ENCODE data around the gene ATP6V0D1.
A peak's percentile ranks its signal among the peaks of the same experiment; 100 is the strongest.

The ATP6V0D1 gene

DNA sequence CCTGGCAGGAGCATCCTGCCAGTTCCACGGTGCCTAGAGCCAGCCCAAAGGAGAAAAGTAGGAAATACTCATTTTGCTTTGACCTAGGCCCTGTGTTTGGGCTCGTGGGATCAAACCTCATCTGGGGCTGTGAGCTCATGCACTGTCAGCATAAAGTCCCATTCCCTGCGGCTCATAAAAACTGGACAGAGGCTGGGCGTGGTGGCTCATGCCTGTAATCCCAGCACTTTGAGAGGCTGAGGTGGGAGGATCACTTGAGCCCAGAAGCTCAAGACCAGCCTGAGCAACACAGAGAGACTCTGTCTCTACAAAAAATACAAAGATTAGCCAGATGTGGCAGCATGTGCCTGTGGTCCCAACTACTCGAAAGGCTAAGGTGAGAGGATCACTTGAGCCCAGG, 17.9 kb downstream of the ATP6V0D1 start:
- DNase-seq (ENCODE audit: low read depth), result no peak

DNA sequence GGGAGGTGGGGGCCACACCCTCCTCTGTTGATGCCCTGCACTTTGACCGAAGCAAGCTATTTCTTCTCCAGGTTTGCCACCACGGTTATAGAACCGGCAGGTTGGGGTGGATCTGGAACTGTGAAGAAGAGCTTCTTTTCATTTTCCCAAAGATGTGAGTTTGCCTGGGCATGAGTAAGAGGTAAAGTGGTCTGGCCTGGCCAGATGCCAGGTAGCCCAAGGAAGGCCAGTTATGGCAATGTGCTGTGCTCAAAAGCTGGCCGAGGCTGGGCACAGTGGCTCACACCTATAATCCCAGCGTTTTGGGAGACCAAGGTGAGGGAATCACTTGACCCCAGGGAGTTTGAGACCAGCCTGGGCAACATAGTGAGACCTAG, 18.7 kb downstream of the ATP6V0D1 start:
- no peak for DNase-seq (ENCODE audit: low read depth)

DNA sequence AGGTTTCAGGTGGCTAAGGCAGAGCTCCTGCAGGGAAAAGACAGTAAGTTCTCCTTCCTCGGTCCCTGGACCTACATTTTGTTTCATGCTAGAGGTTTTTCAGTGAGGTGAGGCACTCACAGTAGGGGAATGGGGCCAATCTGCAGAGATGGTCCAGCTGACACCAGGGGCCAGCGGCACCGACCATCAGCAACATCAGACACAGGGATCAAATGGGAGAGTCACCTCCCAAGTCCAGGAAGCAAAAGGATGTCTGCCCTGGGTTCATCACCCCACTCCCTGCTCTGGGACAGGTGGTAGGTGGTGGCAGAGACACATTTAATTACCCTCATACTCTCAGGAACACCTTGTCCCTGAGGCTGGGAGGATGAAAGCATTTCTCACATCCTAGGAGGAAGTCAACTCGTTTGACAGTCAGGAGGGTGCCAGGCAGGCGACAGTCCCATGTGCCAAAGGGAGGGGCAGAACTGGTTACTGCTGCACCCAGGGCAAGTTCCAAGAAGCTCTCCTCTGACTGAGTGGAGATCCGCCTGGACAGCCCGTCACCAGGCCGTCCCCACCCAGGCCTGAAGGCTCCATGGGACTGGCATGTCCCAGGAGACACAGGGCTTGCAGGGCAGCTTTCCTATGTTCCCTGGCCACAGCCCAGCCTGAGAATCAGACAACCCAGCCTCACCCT, 19.2 kb downstream of the ATP6V0D1 start:
- DNase-seq (ENCODE audit: low read depth), result no peak

DNA sequence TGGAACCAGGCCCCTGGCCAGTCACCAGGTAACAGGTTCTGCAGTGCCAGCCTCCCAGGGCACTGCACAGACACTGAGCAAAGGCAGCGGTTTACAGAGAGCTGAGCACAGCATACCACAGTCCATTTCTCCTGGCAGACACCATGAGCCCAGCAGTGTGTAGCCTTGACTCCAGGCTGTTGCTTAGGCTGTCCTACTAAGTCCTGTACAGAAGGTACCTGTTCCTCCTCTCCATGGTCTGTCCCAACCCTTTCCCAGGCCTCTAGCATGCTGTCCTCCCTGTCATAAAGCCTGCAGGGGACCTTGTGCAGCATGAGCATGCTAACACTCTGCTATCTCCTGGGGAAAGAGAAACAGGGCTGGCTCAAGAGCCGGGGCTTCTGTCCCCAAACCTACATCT, 20.0 kb downstream of the ATP6V0D1 start:
- DNase-seq (ENCODE audit: low read depth), result no peak

DNA sequence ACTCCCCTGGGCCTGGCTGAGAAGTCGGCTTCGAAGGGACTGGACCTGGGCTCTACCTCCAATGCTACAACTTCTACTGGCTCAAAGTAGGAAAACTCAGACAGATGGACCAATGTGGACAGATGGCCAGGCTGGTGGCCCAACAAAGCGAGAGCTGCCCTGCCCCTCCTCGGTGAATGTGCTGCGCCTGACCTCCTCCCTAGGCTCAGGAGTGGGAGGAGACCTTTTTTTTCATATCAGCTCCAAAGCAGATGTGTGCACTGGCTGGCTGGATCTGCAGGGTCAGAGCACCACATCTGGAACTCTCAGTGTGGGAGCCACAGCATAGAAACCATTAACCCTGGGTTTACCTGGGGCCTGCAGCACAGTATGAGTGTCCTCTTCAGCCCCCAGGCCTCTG, 20.8 kb downstream of the ATP6V0D1 start:
- DNase-seq (ENCODE audit: low read depth), result no peak

DNA sequence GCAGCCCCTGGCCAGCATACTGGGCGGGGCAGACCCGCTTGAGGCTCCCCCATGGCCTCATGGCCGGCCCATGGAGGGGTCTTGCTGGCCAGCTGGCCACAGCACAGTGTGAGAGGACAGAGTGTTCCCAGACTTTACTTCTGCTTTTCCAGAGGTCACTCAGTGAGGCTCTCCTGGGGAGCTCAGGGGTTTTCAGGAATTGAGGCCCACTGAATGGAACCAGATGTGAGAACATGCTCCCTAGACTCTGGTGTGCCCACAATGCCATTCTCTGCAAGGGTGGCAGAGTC, 21.2 kb downstream of the ATP6V0D1 start:
- DNase-seq (ENCODE audit: low read depth), result no peak

DNA sequence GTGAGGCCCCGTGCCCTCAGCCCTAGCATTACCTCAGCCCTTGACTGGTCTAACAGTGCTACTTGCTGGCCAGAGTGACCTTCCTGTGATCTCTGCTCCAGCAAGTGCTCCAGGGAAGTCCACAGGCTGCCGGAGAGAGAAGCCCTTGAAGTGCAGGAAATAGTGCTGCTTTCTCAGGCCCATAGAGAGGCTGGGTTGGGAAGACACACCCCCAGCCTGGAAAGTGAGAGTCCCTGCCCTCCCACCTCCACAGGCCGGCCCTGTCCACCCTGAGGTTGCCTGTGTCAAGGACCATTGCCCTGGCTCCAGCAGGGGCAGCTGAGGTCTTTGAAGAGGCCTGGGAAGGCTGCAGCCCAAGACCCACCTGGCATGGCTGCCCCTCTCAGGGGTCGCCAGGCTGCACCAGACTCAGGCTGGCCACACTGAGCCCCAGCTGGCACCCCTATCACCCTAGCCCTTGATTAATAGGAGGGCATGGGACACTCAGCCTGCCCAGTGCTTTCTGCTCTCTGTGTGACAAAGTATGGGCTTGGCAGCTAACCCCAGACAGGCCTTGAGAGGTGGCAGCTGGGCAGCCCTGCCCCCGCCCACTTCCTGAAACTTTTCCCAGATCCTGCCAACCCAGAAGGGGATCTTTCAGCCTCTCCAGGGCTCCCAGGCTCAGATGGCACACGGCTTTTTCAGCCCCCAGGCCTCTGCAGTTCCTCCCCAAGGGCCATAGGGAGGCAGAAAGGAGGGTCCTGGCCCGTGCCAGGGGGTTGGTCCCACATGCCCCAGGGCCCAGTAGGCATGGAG, 21.7 kb downstream of the ATP6V0D1 start:
- DNase-seq (ENCODE audit: low read depth), result no peak

DNA sequence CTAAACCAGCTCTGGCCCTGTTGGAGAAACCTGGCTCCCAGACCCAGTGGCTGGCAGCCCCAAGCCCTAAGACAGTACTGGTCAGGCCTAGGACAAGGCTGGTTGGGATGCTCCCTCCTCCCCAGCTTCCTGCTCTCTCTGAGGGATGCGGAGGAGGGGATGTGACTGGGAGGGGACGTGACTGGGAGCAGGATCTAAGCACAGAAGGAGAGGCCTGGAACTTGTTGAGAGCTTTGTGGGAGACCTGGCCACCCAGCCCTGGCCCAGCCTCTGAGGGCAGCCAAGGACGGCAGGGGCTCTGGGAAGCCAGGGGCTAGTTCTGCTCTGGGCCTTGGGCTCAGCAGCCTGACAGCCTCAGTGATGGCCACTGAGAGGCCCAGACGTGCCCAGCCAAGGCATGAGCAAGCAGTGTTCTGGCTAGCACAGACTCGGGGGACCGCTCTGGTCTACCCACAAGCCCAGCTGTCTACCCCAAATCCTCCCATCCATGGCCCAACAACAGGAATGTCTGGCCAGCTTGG, 22.8 kb downstream of the ATP6V0D1 start:
- DNase-seq (ENCODE audit: low read depth), result no peak

DNA sequence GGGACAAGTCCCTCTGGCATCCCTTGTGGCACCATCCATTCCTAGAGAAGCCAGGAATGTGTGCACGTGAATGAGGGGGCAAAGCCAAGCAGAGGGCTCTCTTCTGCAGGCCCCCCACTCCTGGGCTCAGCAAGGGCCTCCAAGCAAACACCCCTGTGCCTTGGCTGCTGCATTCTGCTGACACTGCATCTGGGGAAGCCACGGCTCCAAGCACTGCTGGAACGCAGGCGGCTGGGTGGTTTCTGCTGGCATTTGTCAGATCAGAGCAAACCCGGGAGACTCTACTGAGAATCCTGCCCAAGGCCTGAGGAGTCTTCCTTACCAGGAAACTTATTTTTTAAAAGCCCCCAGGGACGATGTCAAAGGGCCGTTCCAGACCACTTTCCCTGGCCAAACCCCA, 23.3 kb downstream of the ATP6V0D1 start:
- DNase-seq (ENCODE audit: low read depth), result no peak

DNA sequence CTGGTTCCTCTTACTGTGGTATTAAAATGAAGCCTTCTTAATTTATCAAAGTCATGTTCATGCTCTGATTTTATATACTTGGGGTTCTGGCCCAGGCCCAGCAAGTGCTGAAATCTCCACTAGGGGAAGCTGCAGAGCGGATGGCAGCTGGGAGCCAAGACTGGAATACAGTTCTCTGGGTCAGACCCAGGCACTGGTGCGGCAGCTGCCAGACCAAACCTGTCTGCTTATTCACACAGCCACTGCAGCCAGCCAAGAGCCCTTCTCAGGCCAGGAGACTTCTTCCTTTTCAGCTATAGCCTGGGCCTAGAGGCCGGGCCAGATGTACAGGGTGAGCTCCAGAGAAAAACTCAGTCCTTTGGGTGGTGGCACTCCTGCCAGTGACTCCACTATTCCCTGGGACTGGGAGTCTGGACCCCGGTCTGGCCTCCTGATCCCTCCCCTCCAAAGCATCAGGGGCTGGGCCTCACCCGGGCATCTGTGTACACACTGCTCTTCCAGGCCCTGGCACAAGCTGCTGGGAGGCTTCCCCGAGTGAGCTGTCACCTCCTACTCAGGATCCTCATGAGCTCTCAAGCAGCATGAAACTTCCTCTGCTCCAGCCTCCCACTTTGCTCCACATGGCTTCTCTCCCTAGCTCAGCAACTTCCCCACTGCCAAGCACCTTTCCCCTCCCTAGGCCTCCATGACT, 24.4 kb downstream of the ATP6V0D1 start:
- DNase-seq (ENCODE audit: low read depth), result no peak

DNA sequence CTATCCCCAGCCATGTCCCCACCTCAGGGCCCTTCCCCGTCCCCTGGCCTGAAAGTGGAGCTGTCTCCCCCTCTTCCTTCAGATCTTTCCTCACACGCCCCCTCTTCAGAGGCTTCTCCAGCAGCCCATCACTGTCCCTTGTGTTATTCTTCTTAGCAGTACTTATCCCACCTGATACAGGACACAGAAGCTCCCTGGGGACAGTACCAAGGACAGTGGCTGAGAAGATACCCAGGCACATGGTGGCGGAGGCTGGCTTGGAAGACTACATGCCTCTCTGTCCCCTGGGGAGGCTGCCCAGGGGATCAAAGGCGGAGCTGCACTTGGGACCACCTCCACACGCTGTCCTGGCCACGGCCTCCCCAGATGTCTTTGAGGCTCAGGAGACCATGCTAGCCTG, 26.1 kb downstream of the ATP6V0D1 start:
- DNase-seq (ENCODE audit: low read depth), result no peak

DNA sequence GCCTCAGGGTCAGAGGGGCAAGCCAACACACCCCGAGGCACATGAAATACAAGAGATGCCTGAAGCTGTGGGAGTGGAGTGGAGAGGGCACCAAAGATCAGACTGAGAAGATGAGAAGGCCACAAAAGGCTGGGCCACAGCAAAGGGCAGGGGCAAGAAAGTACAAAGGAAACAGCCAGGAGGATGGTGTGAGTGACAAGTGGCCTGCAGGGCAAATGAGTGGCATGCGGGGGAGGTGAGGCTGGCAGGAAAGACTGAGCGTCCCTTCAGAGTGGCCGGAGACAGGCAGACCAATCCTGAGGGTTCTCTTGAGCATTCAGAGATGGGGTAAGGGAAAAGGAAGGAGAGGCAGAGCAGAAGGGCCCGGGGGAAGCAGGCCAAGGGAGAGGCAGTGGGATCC, 26.9 kb downstream of the ATP6V0D1 start:
- no peak for DNase-seq (ENCODE audit: low read depth)

DNA sequence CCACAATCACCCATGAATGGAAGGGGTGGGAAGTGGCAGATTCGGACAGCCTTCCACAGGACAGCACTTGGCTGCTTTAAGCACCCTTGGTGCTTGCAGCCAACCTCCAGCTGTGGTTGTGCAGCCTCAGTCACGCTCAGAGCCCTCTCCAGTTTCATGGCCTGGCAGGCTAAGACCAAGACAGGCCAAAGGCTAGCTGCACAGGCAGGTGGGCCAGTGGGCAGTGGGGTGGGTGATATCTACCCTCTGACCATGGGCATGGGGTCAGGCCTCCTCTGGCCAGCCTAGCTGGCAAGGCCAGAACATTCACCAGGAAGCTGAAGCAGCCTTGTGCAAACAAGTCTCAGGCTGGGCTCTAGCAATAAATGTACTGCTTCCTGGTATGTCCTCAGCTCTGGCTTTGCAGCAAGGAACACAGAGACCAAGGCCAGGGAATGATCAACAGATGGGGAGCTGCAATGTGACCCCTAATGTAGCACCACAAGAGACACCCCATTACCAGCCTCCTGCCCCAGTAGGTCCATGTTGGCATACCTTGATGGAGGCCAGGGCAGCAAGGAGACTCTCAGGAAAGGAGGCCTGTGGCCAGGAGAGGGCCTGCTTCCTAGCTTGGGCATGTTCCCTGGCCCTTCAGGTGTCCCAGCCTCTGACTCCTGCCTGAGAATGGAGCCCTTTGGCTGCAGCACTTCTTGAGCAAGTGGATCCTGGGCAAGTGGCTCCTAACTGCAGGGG, 29.1 kb downstream of the ATP6V0D1 start:
- no peak for DNase-seq (ENCODE audit: low read depth)

DNA sequence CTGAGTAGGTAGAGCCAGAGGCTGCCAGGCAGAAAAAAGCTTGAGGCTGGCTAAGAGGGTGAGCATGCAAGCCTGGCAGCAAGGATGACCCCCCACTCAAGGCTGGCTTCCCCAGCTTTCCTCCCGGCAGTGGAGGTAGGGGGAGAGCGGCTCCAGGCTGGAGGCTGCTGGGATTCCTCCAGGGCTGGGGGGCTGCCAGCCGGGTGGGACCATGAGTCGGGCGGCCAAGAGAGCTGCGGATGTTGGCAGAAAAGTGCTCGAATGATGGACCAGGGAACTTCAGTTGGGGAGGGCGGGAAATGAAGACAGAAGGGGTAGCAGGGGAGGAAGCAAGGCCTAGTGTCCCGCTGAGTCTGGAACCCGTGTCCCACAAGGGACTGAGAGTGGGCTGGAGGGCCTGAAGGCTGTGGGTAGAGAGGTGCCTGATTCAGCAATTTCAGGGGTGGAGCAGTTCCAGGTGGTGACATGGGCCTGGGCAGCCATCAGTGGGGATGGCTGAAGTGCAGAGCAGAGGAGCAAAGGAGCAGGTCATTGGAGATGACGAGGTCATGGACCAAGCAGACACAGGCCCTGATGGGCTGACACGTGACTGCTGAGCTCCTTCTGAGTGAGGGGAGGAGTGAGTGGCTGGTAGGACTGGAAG, 29.8 kb downstream of the ATP6V0D1 start:
- no peak for DNase-seq (ENCODE audit: low read depth)

DNA sequence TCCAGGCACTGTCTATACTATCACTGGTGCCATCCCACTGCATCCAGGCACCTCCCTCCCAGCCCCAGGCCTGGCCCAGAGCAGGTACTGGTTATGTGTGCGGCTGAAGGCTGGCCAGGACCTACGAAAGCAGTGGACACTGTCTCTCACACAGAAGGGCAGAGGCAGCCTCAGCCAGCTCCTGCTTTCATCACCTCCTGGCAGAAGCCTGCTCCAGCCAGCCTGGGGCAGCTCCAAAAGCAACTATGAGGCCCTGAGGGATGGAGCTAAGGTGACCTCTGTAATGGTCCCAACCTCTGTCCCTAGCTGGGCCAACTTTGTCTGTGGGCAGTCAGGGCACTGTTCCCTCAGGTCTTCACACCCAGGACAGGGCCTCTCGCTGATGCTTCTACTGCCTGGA, 31.2 kb downstream of the ATP6V0D1 start:
- no peak for DNase-seq (ENCODE audit: low read depth)

DNA sequence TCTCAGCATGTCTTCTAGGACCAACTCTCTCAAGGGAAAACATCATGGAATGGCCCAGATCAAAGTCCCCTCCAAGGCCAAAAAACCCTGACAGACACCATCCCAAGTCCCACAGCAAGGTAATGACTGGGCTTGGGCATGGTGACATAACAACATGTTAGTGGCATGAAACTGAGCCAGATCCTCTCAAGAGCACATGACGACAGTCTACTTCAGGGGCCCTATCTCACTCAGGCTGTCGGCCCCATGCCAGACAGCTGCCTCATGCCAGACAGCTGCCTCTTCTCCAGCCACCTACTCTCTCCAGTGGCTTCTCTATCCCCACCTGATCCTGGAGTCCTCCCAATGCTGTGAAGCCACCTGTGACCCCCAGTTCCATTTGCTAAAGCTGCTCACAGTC, 31.6 kb downstream of the ATP6V0D1 start:
- DNase-seq (ENCODE audit: low read depth), result no peak

DNA sequence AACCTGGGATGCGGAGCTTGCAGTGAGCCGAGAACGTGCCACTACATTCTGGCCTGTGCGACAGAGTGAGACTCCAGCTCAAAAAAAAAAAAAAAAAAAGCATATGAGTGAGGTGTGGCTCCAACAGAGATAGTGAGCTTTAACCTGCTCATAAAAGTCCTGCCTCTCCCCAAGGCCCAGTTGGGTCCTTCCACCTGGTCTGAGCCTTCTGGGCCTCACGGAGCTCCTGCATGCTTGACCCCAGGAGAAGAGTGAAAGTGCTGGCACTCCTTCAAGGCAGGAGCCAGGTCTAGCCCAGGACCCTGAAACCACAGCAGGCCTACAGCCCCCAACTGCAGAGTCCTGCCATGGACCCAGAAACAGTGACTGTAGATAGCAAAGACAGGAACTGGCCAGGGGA, 32.4 kb downstream of the ATP6V0D1 start:
- DNase-seq (ENCODE audit: low read depth), result no peak

DNA sequence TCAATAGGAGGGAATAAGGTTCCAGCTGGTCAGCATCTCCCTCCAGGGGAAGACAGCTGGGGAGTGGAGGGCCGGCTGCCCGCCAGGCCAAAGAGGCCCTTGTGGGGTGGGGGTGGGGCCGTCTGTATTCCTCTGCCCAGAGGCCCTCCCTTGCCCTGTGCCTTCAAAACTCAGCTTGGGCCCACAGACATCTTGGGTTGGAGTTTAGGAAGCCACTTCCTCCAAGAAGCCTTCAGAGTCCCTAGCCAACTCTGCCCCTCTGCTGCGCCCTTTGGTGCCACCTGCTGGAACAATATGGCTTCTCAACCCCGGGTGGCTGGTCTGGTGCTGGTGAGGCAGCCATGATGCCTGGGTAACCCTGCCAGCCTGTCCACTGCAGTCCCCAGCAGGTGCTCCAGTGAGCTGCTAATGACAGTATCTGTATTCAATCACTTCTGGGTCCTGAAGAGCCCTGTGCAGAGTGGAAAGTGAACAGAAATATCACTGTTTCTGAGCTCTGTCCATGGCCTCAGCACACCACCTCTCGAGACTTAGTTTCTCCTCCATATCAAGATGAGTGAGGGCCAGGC, 33.4 kb downstream of the ATP6V0D1 start:
- DNase-seq (ENCODE audit: low read depth), result peak; percentile 31

DNA sequence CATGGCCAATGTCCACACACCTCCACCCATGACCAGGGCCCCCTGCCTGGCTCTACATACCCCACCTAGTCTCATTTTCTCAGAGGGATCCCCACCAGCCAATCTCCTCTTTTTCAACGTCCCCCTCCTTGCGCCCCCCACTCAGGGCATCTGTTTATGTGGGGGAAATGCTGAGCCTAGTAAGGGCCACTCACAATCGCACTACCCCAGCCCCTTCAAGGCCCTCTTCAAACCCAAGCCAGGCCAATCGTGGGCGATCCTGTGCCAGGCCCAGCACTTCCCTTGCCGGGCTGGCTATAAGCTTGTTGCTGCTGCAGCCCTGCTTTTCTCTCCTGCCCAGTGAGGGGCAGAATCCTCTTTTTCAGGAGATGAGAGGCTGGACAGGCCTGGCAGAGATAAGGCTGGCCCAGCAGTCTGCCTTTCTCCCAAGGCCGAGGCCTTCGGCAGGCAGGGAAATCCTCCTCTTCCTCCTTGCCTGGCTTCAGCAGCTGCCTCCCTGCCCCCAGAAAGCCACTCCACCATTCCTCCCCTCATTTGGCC, 33.9 kb downstream of the ATP6V0D1 start:
- DNase-seq (ENCODE audit: low read depth), result no peak

DNA sequence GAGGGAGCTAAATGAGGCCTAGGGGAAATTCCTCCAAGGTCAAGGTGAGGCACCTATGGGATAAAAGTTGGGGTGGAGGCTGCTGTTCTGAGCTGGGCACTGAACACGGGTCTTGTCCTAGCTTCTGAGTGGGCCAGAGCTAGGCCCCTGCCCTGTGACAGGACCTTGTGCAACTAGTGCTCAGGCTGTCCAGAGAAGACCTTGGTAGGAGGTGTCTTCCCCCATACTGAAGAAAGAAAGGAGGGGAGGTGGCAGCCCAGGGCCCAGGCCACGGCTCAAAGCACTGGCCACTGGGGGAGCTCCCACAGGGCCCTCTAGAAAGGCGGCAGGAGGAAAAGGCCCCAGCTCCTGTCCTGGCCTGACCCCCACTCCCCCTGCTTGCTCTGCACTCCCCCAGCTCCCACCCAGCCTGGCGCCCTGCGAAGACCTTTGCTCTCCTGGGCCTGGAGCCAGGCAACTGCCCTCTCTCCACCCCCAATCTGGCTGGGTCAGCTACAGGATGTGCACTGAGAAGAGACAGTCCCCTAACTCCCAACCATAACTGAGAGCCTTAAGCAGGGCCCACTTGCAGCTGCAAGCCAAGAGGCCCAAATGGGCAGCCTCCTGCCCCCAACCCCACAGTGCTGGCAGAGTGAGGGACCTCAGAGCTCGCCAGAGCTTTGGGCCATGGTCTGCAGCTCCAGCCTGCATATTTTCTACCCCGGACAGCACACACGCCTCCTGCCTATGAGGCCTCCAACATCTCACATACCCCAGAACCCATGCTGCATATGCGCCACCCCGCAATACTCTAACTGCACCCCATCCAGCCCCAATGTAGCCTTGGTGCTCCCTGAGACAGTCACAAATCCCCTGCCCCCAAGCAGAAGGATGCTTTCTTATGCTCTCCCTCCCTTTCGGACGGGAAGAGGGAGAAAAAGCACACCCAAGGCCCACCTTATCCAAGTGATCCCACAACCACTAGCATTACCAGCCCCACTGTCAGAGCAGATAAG, 34.7 kb downstream of the ATP6V0D1 start:
- no peak for DNase-seq (ENCODE audit: low read depth)
